GM21786 (cell line): ENCODE results near the gene SLC37A1.
"Not testable (repeated sequence)": the region's sequence is repeated elsewhere in the genome, so short reads cannot be mapped to it uniquely, and the experiment has no call there.

Experiments used
- ATAC-seq: cut with Tn5 transposase; IDR thresholded peaks from one replicate; pipeline ENCODE4 v1.9.1; 2021; ENCODE audit not compliant: unreplicated experiment

The SLC37A1 gene

GRCh38 chr21:42614811-42615351, 101.2 kb downstream of the SLC37A1 start:
- ATAC-seq, result no peak

- not testable (repeated sequence) for ATAC-seq
Observed at GRCh38 chr21:42615377-42615776, 101.7 kb downstream of the SLC37A1 start.

- ATAC-seq, result no peak
Observed at GRCh38 chr21:42615924-42616323, 102.3 kb downstream of the SLC37A1 start.

GRCh38 chr21:42616446-42616845, 102.8 kb downstream of the SLC37A1 start:
- ATAC-seq, result no peak

- no peak for ATAC-seq
Observed at GRCh38 chr21:42616941-42617340, 103.3 kb downstream of the SLC37A1 start.

GRCh38 chr21:42617486-42617885, 103.8 kb downstream of the SLC37A1 start:
- ATAC-seq, result no peak

- no peak for ATAC-seq
Observed at GRCh38 chr21:42618707-42619102, 105.1 kb downstream of the SLC37A1 start.

- no peak for ATAC-seq
Observed at GRCh38 chr21:42619166-42619565, 105.5 kb downstream of the SLC37A1 start.

GRCh38 chr21:42619841-42620240, 106.2 kb downstream of the SLC37A1 start:
- ATAC-seq, result no peak

GRCh38 chr21:42621166-42621818, 107.6 kb downstream of the SLC37A1 start:
- ATAC-seq, result no peak

- ATAC-seq, result no peak
Observed at GRCh38 chr21:42621819-42622177, 108.1 kb downstream of the SLC37A1 start.

GRCh38 chr21:42622284-42622683, 108.6 kb downstream of the SLC37A1 start:
- ATAC-seq, result no peak

GRCh38 chr21:42623694-42624093, 110.0 kb downstream of the SLC37A1 start:
- ATAC-seq, result no peak

GRCh38 chr21:42624095-42624790, 110.6 kb downstream of the SLC37A1 start:
- ATAC-seq, result no peak

GRCh38 chr21:42624936-42625335, 111.3 kb downstream of the SLC37A1 start:
- ATAC-seq, result no peak

- ATAC-seq, result no peak
Observed at GRCh38 chr21:42626171-42626570, 112.5 kb downstream of the SLC37A1 start.

- no peak for ATAC-seq
Observed at GRCh38 chr21:42627527-42628289, 114.1 kb downstream of the SLC37A1 start.

GRCh38 chr21:42628466-42629061, 114.9 kb downstream of the SLC37A1 start:
- not testable (repeated sequence) for ATAC-seq

- no peak for ATAC-seq
Observed at GRCh38 chr21:42629933-42630589, 116.4 kb downstream of the SLC37A1 start.

GRCh38 chr21:42630626-42631025, 117.0 kb downstream of the SLC37A1 start:
- ATAC-seq, result no peak
